ENCODE results near the gene ATP9B. TPM values are rescaled to one million over a fixed set of nuclear protein-coding genes. Genes with fewer than 3 reads are reported as not detected.

Gene ATP9B
- total and polyA plus RNA-seq, 4 donors, result 12.6 to 77.0 (median 29.9) TPM

DNA sequence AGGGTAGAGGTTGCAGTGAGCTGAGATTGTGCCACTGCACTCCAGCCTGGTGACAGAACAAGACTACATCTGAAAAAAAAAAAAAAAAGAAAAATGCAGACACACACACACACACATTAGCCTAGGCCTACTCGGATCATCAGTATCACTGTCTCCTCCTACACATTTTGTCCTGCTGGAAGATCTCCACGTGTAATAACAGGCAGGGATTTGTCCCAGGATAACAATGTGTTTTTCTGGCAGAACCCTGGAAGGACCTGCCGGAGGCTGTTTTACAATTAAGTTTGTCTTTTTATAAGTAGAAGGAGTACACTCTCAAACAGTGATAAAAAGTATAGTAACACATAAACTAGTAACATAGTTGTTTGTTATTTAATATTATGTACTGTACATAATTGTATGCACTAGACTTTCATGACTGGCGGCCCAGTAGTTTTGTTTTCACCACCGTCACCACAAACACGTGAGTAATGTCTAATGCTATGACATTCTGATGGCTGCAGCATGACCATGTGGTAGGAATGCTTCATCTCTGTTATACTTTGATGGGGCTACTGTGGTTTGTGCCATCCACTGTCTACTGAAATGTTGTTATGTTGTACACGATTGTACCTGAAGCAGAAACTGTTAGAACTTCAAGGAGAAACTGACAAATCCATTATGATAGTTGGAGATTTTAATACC lies 130.6 kb downstream of the ATP9B start:
- Histone ChIP-seq H3K27ac (ENCODE audit: low read depth in 1 of 2, low read length in 1 of 2) (no peak overlapping the region), H3K4me1 (ENCODE audit: control insufficient read depth in 5 of 5, insufficient read depth in 5 of 5, low read length in 5 of 5) (peaks cover 0 to 8% (median 4%) of the 10 kb centered on the region in 5 donors), H3K9ac (ENCODE audit: insufficient read depth in 1 of 2, low read length in 2 of 2) (no peak overlapping the region), H3K36me3 (ENCODE audit: control insufficient read depth in 4 of 4, insufficient read depth in 4 of 4, low read length in 4 of 4) (peaks cover 0 to 3% (median under 1%) of the 10 kb centered on the region in 4 donors), H3K27me3 (ENCODE audit: control insufficient read depth in 3 of 3, insufficient read depth in 3 of 3, low read length in 2 of 3) (no peaks in the 10 kb centered on the region), H3K4me3 (no peak overlapping the region), H3K9me3 (ENCODE audit: control insufficient read depth in 4 of 4, insufficient read depth in 3 of 4, low read length in 3 of 4) (no peaks in the 10 kb centered on the region)
- DNase-seq (no peak), ATAC-seq (ENCODE audit: insufficient read depth, low FRiP score) (no peak)
- 76 to 83% methylated on average over 7 of the region's 7 CpGs for WGBS, 2 donors
- TF ChIP-seq, protein P1, sequence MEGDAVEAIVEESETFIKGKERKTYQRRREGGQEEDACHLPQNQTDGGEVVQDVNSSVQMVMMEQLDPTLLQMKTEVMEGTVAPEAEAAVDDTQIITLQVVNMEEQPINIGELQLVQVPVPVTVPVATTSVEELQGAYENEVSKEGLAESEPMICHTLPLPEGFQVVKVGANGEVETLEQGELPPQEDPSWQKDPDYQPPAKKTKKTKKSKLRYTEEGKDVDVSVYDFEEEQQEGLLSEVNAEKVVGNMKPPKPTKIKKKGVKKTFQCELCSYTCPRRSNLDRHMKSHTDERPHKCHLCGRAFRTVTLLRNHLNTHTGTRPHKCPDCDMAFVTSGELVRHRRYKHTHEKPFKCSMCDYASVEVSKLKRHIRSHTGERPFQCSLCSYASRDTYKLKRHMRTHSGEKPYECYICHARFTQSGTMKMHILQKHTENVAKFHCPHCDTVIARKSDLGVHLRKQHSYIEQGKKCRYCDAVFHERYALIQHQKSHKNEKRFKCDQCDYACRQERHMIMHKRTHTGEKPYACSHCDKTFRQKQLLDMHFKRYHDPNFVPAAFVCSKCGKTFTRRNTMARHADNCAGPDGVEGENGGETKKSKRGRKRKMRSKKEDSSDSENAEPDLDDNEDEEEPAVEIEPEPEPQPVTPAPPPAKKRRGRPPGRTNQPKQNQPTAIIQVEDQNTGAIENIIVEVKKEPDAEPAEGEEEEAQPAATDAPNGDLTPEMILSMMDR (IDR thresholded peaks at IDR 0.05; ENCODE audit: control extremely low read depth, extremely low read depth), result no peak

DNA sequence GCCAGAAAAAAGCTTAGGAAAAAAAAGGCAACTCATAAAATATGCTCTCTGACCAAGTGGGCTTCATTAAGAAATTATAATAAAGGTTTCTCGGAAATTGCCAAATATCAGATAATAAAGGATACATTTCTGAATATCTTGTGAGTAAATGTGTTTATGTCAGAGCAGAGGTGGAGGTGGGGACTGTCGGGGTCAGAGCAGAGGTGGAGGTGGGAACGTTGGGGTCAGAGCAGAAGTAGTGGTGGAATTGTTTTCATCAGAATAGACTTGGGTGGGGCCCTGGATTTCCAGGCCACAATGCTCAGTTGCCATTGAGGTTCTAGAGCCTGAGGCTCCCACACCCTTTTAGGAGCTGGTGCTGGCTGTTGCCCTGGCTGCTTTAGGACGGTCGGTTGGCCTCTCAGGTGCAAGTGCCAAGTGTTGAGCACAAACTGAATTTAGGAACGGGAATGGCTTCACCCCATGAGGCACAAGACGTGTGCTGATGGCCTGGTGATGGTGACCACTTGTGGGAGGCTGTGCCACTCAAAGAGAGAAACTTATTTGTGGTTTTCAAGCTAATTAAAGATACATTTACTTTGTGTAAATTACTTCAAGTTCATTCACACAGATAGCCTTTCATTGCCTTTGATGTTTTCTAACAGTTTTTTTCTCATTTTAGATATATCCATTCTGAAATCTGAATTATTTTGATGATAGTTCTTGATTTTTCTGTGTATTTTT lies 131.5 kb downstream of the ATP9B start:
- H3K9ac ChIP-seq (ENCODE audit: insufficient read depth in 1 of 2, low read length in 2 of 2), result no peak overlapping the region
- DNase-seq, result peak; percentile 39 to 80 (median 65)
- 86 to 87% methylated on average over 7 of the region's 7 CpGs for WGBS, 2 donors
- peaks cover 0 to 8% (median 4%) of the 10 kb centered on the region in 5 donors for H3K4me1 ChIP-seq (ENCODE audit: control insufficient read depth in 5 of 5, insufficient read depth in 5 of 5, low read length in 5 of 5)
- TF ChIP-seq, protein P1 (IDR thresholded peaks at IDR 0.05; ENCODE audit: control extremely low read depth, extremely low read depth), result no peak
- no peaks in the 10 kb centered on the region for H3K9me3 ChIP-seq (ENCODE audit: control insufficient read depth in 4 of 4, insufficient read depth in 3 of 4, low read length in 3 of 4)
- no peaks in the 10 kb centered on the region for H3K27me3 ChIP-seq (ENCODE audit: control insufficient read depth in 3 of 3, insufficient read depth in 3 of 3, low read length in 2 of 3)
- peaks cover 0 to 2% (median 0%) of the 10 kb centered on the region in 4 donors for H3K36me3 ChIP-seq (ENCODE audit: control insufficient read depth in 4 of 4, insufficient read depth in 4 of 4, low read length in 4 of 4)
- no peak overlapping the region for H3K27ac ChIP-seq (ENCODE audit: low read depth in 1 of 2, low read length in 1 of 2)
- ATAC-seq (ENCODE audit: insufficient read depth, low FRiP score), result peak; percentile 68
- H3K4me3 ChIP-seq, result no peak overlapping the region

DNA sequence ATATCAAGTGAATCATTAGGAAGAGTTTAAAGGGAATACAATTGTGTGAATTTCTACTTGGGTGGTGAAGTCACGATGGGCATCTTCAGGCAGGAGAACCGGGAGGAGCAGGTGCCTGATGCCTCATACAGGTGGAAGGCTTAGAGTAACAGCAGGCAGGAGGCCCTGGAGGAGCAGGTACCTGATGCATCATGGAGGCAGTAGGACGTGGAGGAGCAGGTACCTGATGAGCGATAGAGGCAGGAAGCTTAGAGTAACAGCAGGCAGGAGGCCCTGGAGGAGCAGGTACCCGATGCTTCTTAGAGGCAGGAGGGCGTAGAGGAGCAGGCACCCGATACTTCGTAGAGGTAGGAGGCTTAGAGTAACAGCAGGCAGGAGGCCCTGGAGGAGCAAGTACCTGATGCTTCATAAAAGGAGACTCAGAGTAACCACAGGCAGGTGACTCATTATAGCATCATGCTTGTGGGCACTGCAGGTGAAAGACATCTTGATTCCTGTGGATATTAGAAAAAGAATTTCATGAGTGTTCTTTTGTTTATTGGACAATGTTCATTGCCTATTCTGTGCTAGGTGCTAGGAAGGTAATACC lies 133.9 kb downstream of the ATP9B start:
- no peak overlapping the region for H3K27ac ChIP-seq (ENCODE audit: low read depth in 1 of 2, low read length in 1 of 2)
- H3K9ac ChIP-seq (ENCODE audit: insufficient read depth in 1 of 2, low read length in 2 of 2), result no peak overlapping the region
- 93 to 96% methylated on average over 8 of the region's 8 CpGs for WGBS, 2 donors
- TF ChIP-seq, protein P1 (IDR thresholded peaks at IDR 0.05; ENCODE audit: control extremely low read depth, extremely low read depth), result no peak
- peaks cover 0 to 8% (median 4%) of the 10 kb centered on the region in 5 donors for H3K4me1 ChIP-seq (ENCODE audit: control insufficient read depth in 5 of 5, insufficient read depth in 5 of 5, low read length in 5 of 5)
- DNase-seq, result no peak
- H3K9me3 ChIP-seq (ENCODE audit: control insufficient read depth in 4 of 4, insufficient read depth in 3 of 4, low read length in 3 of 4), result no peaks in the 10 kb centered on the region
- ATAC-seq (ENCODE audit: insufficient read depth, low FRiP score), result no peak
- peaks cover 0 to 12% (median 8%) of the 10 kb centered on the region in 4 donors for H3K36me3 ChIP-seq (ENCODE audit: control insufficient read depth in 4 of 4, insufficient read depth in 4 of 4, low read length in 4 of 4)
- H3K27me3 ChIP-seq (ENCODE audit: control insufficient read depth in 3 of 3, insufficient read depth in 3 of 3, low read length in 2 of 3), result no peaks in the 10 kb centered on the region
- no peak overlapping the region for H3K4me3 ChIP-seq

Measured in lung (tissue), 12 donors.